A549 (cell line): Measurements from ENCODE around the gene PIH1D1. TPM values are rescaled to one million over a fixed set of nuclear protein-coding genes. Genes with fewer than 3 reads are reported as not detected.

Experiments
- ATAC-seq, 2 experiments: fragments of 200-7000 bp in 1 of 2; fragments of >200 bp in 1 of 2; cut with Nextera tagmentation in 1 of 2; cut with Tn5 transposase in 1 of 2; 3 replicates each; pipeline versions ENCODE4 v1.8.0 to v1.9.1; 2018 to 2020; ENCODE audit warnings: mild to moderate bottlenecking in 1 of 2, moderate library complexity in 1 of 2
- CTCF ChIA-PET: fragments of 300-600 bp; sonication (Branson Sonifier 250); formaldehyde crosslinking; extraction: SDS; loops from one replicate; lab custom pipeline; 2021; ENCODE audit warnings: antibody characterized with exemption, inconsistent platforms; lab: Yijun Ruan, JAX
- POLR2A ChIA-PET: fragments of 350-600 bp; formaldehyde crosslinking; extraction: SDS; loops from one replicate; lab custom pipeline; 2021; ENCODE audit warnings: antibody characterized with exemption, inconsistent platforms; lab: Yijun Ruan, JAX
- DNase-seq, 2 experiments: peaks; one replicate each; pipeline versions ENCODE4 v3.0.0 to v3.0.0-alpha.2; 2011 to 2016; ENCODE audit warnings: low read depth in 1 of 2, low spot score in 1 of 2
- FAIRE-seq: peaks from 2 replicates; lab custom pipeline; 2011; peaks lifted over from hg19 to GRCh38; lab: Jason Lieb, UNC
- H3K27ac ChIP-seq, 2 experiments: fragments of >200 bp; sonication (Bioruptor Twin); formaldehyde crosslinking; 3 replicates each; pipeline ENCODE4 v1.5.1; 2016 to 2017
- H3K4me1 ChIP-seq: fragments of >200 bp; sonication (Bioruptor Twin); formaldehyde crosslinking; 3 replicates; pipeline ENCODE4 v1.6.1; 2016
- H3K4me2 ChIP-seq: fragments of >200 bp; sonication (Bioruptor Twin); formaldehyde crosslinking; 3 replicates; pipeline ENCODE4 v1.6.1; 2016
- H3K4me3 ChIP-seq: fragments of >200 bp; sonication (Bioruptor Twin); formaldehyde crosslinking; 3 replicates; pipeline ENCODE4 v1.5.1; 2016
- H3K9me3 ChIP-seq: fragments of >200 bp; sonication (Bioruptor Twin); formaldehyde crosslinking; 3 replicates; pipeline ENCODE4 v1.6.1; 2016
- BHLHE40 ChIP-seq: IDR thresholded peaks from 2 replicates; pipeline ENCODE4 v1.6.1; 2012; ENCODE audit warnings: low read depth, low read length, inconsistent platforms
- CBX2 ChIP-seq: fragments of 200-600 bp; sonication (generic); IDR thresholded peaks from 2 replicates; pipeline ENCODE4 v1.6.1; 2016; ENCODE audit warnings: low read depth, mild to moderate bottlenecking, borderline replicate concordance
- CBX8 ChIP-seq: fragments of 200-600 bp; sonication (generic); IDR thresholded peaks from 2 replicates; pipeline ENCODE4 v1.6.1; 2016
- CEBPB ChIP-seq, 2 experiments: fragments of >200 bp in 1 of 2; sonication (Bioruptor Twin) in 1 of 2; formaldehyde crosslinking in 1 of 2; IDR thresholded peaks; 2 replicates each; pipeline ENCODE4 v1.6.1; 2012 to 2016
- CHD2 ChIP-seq: fragments of 150-350 bp; IDR thresholded peaks from 2 replicates; pipeline ENCODE4 v1.6.1; 2014; ENCODE audit warnings: low read length; ENCODE audit not compliant: partially characterized antibody
- EHF ChIP-seq: fragments of 250-450 bp; sonication (Bioruptor Pico); IDR thresholded peaks from 2 replicates; pipeline ENCODE4 v1.5.0; 2020; ENCODE audit warnings: mild to moderate bottlenecking
- EHMT2 ChIP-seq: fragments of 200-600 bp; sonication (generic); IDR thresholded peaks from 2 replicates; pipeline ENCODE4 v1.6.1; 2016; ENCODE audit warnings: antibody characterized with exemption, low read depth, mild to moderate bottlenecking, moderate library complexity
- ESRRA ChIP-seq: fragments of 150-350 bp; IDR thresholded peaks from 2 replicates; pipeline ENCODE4 v1.6.1; 2014; ENCODE audit warnings: mild to moderate bottlenecking, low read length, borderline replicate concordance
- FOSL2 ChIP-seq, 2 experiments: fragments of 450-650 bp in 1 of 2; fragments of >200 bp in 1 of 2; sonication (Bioruptor Twin) in 1 of 2; formaldehyde crosslinking; IDR thresholded peaks; 2 replicates each; pipeline versions ENCODE4 v1.5.0 to v1.6.1; 2016 to 2020; ENCODE audit warnings: mild to moderate bottlenecking in 1 of 2, moderate library complexity in 1 of 2
- GATA3 ChIP-seq: IDR thresholded peaks from 2 replicates; pipeline ENCODE4 v1.6.1; 2012; ENCODE audit warnings: borderline replicate concordance
- JUNB ChIP-seq: fragments of >200 bp; sonication (Bioruptor Twin); formaldehyde crosslinking; IDR thresholded peaks from 2 replicates; pipeline ENCODE4 v1.6.1; 2016
- KDM5A ChIP-seq: fragments of 200-600 bp; sonication (generic); IDR thresholded peaks from 2 replicates; pipeline ENCODE4 v1.6.1; 2016; ENCODE audit warnings: antibody characterized with exemption, mild to moderate bottlenecking
- MYC ChIP-seq: IDR thresholded peaks from 2 replicates; pipeline ENCODE4 v1.6.1; 2012; ENCODE audit warnings: mild to moderate bottlenecking, inconsistent platforms, low read length, improper control_type of control experiment, borderline replicate concordance
- NFE2L2 ChIP-seq: fragments of 150-350 bp; conservative IDR thresholded peaks from 2 replicates; pipeline ENCODE4 v1.6.1; 2014; ENCODE audit warnings: low read length
- PHF8 ChIP-seq: fragments of 200-600 bp; sonication (generic); IDR thresholded peaks from 2 replicates; pipeline ENCODE4 v1.6.1; 2016; ENCODE audit warnings: low read depth, mild to moderate bottlenecking, antibody characterized with exemption, moderate library complexity, borderline replicate concordance
- RARB ChIP-seq: fragments of 250-450 bp; sonication (Bioruptor Pico); IDR thresholded peaks from 2 replicates; pipeline ENCODE4 v1.8.0; 2021; ENCODE audit warnings: mild to moderate bottlenecking, moderate library complexity
- SMC3 ChIP-seq: fragments of >200 bp; sonication (Bioruptor Twin); formaldehyde crosslinking; IDR thresholded peaks from 3 replicates; pipeline ENCODE4 v1.6.1; 2018; ENCODE audit warnings: inconsistent platforms
- SREBF2 ChIP-seq: fragments of 450-650 bp; IDR thresholded peaks from 2 replicates; pipeline ENCODE4 v1.6.1; 2014; ENCODE audit warnings: mild to moderate bottlenecking, moderate library complexity
- ZC3H11A ChIP-seq: fragments of 450-650 bp; IDR thresholded peaks from 2 replicates; pipeline ENCODE4 v1.6.1; 2014; ENCODE audit warnings: antibody characterized with exemption, mild to moderate bottlenecking
- ZNF302 ChIP-seq: fragments of 250-450 bp; sonication (Bioruptor Pico); IDR thresholded peaks from 2 replicates; pipeline ENCODE4 v1.9.0; 2021; ENCODE audit warnings: inconsistent platforms, mild to moderate bottlenecking, moderate library complexity
- ZSCAN20 ChIP-seq: fragments of 250-450 bp; sonication (Bioruptor Pico); IDR thresholded peaks from 2 replicates; pipeline ENCODE4 v1.8.0; 2022; ENCODE audit warnings: mild to moderate bottlenecking, moderate library complexity
- WGBS: methylation state at CpG from one replicate; pipeline ENCODE4 v1.1.6; 2017; ENCODE audit errors: missing lambda C conversion rate; 5-methylcytosine and 5-hydroxymethylcytosine counted together
- polyA plus RNA-seq, 4 experiments: library from polyadenylated mRNA; depleted of rRNA in 3 of 4; stranded (reverse); fragments of >200 nt; fragmentation: RNase III in 1 of 4; extraction: RNeasy Plus Mini Kit Qiagen cat#74134 plus additional on column Dnase treatment in 1 of 4; gene quantifications; 2 replicates in 3 of 4; 3 replicates in 1 of 4; pipeline ENCODE4 v1.2.3, GENCODE V29; 2011 to 2017
- TF ChIP-seq, protein P1 (sequence below): fragments of 250-450 bp; sonication (Bioruptor Pico); IDR thresholded peaks from 2 replicates; pipeline ENCODE4 v1.5.0; 2020; ENCODE audit warnings: low read depth, mild to moderate bottlenecking, moderate library complexity
- TF ChIP-seq, protein P2 (sequence below): IDR thresholded peaks from 2 replicates; pipeline ENCODE4 v1.6.1; 2012
- TF ChIP-seq, protein P3 (sequence below): fragments of 150-350 bp; IDR thresholded peaks from 2 replicates; pipeline ENCODE4 v1.6.1; 2014; ENCODE audit warnings: low read depth, mild to moderate bottlenecking, low read length
- TF ChIP-seq, protein P4 (sequence below): fragments of >200 bp; sonication (Bioruptor Twin); formaldehyde crosslinking; IDR thresholded peaks from 3 replicates; pipeline ENCODE4 v1.5.1; 2016
- TF ChIP-seq, protein P5 (sequence below): IDR thresholded peaks from 2 replicates; pipeline ENCODE4 v1.6.1; 2012; ENCODE audit warnings: low read depth, borderline replicate concordance
- TF ChIP-seq, protein P6 (sequence below): fragments of 250-450 bp; sonication (Bioruptor Pico); IDR thresholded peaks from 2 replicates; pipeline ENCODE4 v1.5.0; 2021; ENCODE audit warnings: mild to moderate bottlenecking, moderate library complexity, borderline replicate concordance

The PIH1D1 gene
- polyA plus RNA-seq, 2 of the 4 experiments (the other 2 are of a cell fraction) = 89.7 to 114 TPM

DNA sequence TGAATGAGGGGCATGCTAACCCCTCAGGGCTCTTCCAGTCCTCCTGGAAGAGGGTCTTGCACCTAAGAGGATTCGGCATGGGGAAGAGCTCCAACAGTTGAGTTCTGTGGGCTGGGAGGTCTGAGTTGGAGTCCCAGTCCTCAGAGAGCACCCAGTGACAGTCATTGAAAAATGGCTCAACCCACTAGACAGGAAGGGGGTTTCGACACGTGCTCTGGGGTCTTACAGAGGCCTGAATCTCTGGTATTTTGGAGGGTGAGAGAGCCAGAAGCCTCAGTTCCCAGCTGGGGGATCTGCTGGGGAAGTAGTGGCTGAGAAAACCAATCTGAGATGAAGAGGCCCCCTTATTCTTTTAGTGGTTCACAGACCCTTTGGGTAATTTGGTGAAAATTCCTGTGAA is 37.4 kb downstream of the PIH1D1 start:
- ChIA-PET POLR2A (no interaction called here), CTCF (interaction anchor here (0.6 to 6.8 kb wide), 6 partner anchors 11 to 130 kb away, joined by 3 to 58 read pairs (median 5); partner anchors contain the start of genes GFY and SLC17A7)
- WGBS = 55% methylated on average over 3 of the region's 3 CpGs
- TF ChIP-seq KDM5A = no peak
- no peak for TF ChIP-seq MYC
- no peak for TF ChIP-seq ZSCAN20 (CRISPR knock-in tag)
- TF ChIP-seq, protein P1, sequence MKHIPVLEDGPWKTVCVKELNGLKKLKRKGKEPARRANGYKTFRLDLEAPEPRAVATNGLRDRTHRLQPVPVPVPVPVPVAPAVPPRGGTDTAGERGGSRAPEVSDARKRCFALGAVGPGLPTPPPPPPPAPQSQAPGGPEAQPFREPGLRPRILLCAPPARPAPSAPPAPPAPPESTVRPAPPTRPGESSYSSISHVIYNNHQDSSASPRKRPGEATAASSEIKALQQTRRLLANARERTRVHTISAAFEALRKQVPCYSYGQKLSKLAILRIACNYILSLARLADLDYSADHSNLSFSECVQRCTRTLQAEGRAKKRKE (CRISPR knock-in tag) = no peak
- no peak overlapping the region for H3K4me2 ChIP-seq
- H3K4me1 ChIP-seq = no peaks in the 10 kb centered on the region
- H3K4me3 ChIP-seq = no peak overlapping the region
- no peak for FAIRE-seq
- ATAC-seq = no peak
- H3K27ac ChIP-seq = no peak overlapping the region
- no peak for DNase-seq
- no peaks in the 10 kb centered on the region for H3K9me3 ChIP-seq

DNA sequence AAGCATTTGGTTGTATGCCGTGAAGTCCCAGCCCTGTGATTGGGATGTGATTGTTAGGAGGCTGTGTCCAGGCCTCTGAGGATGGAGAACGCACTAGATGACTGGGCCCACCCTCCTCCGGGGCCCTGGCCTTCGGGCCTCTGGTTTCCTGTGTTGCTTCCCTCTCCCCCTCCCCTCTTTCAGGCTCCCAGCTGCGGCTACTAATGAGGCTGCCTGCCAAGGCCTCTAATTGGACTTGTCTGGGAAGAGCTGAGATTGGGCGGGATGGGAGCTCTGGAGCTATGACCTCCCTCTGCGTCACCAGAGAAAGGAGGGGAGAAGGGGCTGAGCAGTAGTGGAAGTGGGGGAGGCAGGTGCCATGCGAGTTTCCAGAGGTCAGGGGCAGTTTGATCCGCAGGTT is 38.3 kb downstream of the PIH1D1 start:
- DNase-seq (no peak), ATAC-seq (no peak), FAIRE-seq (no peak)
- Histone ChIP-seq H3K4me2 (no peak overlapping the region), H3K4me1 (no peaks in the 10 kb centered on the region), H3K4me3 (no peak overlapping the region), H3K9me3 (no peaks in the 10 kb centered on the region), H3K27ac (no peak overlapping the region)
- TF ChIP-seq RARB (CRISPR knock-in tag) = no peak
- TF ChIP-seq, protein P2, sequence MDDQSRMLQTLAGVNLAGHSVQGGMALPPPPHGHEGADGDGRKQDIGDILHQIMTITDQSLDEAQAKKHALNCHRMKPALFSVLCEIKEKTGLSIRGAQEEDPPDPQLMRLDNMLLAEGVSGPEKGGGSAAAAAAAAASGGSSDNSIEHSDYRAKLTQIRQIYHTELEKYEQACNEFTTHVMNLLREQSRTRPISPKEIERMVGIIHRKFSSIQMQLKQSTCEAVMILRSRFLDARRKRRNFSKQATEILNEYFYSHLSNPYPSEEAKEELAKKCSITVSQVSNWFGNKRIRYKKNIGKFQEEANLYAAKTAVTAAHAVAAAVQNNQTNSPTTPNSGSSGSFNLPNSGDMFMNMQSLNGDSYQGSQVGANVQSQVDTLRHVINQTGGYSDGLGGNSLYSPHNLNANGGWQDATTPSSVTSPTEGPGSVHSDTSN = no peak
- no peak for TF ChIP-seq GATA3
- no peak for TF ChIP-seq EHF (CRISPR knock-in tag)
- TF ChIP-seq, protein P3, sequence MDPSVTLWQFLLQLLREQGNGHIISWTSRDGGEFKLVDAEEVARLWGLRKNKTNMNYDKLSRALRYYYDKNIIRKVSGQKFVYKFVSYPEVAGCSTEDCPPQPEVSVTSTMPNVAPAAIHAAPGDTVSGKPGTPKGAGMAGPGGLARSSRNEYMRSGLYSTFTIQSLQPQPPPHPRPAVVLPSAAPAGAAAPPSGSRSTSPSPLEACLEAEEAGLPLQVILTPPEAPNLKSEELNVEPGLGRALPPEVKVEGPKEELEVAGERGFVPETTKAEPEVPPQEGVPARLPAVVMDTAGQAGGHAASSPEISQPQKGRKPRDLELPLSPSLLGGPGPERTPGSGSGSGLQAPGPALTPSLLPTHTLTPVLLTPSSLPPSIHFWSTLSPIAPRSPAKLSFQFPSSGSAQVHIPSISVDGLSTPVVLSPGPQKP = no peak
- TF ChIP-seq, protein P4, sequence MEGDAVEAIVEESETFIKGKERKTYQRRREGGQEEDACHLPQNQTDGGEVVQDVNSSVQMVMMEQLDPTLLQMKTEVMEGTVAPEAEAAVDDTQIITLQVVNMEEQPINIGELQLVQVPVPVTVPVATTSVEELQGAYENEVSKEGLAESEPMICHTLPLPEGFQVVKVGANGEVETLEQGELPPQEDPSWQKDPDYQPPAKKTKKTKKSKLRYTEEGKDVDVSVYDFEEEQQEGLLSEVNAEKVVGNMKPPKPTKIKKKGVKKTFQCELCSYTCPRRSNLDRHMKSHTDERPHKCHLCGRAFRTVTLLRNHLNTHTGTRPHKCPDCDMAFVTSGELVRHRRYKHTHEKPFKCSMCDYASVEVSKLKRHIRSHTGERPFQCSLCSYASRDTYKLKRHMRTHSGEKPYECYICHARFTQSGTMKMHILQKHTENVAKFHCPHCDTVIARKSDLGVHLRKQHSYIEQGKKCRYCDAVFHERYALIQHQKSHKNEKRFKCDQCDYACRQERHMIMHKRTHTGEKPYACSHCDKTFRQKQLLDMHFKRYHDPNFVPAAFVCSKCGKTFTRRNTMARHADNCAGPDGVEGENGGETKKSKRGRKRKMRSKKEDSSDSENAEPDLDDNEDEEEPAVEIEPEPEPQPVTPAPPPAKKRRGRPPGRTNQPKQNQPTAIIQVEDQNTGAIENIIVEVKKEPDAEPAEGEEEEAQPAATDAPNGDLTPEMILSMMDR = no peak
- ChIA-PET CTCF (interaction anchor here (0.6 to 6.8 kb wide), 8 partner anchors 9 to 347 kb away, joined by 3 to 58 read pairs (median 6); partner anchors contain the start of genes GFY and SLC17A7), POLR2A (no interaction called here)
- 75% methylated on average over 9 of the region's 9 CpGs for WGBS

DNA sequence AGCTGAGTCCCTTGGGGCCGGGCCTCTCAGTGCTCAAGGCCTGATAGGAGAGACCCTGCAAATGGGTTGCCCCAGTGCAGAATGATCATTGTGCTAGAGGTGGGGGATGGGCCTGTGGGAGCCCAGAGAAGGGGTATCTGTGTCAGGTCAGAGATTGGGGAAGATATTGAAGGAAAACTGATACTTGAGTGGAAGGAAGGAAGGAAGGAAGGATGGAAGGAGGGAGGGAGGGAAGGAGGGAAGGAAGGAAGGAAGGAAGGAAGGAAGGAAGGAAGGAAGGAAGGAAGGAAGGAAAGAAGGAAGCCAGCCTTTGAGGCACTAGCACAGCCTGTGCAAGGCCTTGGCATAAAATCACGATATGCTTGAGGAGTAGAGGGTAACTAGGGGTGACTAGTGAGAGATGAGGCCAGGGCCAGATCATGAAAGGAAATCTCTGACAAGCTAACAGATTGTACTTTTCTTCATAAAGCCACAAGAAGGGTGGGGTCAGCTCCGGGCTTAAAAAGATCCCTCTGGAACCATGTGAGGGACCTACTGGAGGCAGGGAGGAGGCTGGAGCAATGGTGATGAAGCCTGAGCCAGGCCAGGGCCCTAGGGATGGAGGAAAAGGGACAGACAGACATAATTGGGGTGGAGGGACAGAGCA is 39.8 kb downstream of the PIH1D1 start:
- POLR2A ChIA-PET = interaction anchor here (1.3 to 1.4 kb wide), 2 partner anchors 10 to 42 kb away, joined by 3 to 4 read pairs; no protein-coding TSS in a partner anchor
- no peak for TF ChIP-seq SMC3
- TF ChIP-seq FOSL2 (IDR thresholded peaks at IDR 0.05) = no peak
- no peak for TF ChIP-seq FOSL2 (CRISPR knock-in tag; IDR thresholded peaks at IDR 0.05)
- TF ChIP-seq, protein P5, sequence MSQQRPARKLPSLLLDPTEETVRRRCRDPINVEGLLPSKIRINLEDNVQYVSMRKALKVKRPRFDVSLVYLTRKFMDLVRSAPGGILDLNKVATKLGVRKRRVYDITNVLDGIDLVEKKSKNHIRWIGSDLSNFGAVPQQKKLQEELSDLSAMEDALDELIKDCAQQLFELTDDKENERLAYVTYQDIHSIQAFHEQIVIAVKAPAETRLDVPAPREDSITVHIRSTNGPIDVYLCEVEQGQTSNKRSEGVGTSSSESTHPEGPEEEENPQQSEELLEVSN = no peak
- no peak for TF ChIP-seq BHLHE40
- TF ChIP-seq PHF8 = no peak
- no peak for TF ChIP-seq EHMT2
- TF ChIP-seq CHD2 = no peak
- TF ChIP-seq, protein P6, sequence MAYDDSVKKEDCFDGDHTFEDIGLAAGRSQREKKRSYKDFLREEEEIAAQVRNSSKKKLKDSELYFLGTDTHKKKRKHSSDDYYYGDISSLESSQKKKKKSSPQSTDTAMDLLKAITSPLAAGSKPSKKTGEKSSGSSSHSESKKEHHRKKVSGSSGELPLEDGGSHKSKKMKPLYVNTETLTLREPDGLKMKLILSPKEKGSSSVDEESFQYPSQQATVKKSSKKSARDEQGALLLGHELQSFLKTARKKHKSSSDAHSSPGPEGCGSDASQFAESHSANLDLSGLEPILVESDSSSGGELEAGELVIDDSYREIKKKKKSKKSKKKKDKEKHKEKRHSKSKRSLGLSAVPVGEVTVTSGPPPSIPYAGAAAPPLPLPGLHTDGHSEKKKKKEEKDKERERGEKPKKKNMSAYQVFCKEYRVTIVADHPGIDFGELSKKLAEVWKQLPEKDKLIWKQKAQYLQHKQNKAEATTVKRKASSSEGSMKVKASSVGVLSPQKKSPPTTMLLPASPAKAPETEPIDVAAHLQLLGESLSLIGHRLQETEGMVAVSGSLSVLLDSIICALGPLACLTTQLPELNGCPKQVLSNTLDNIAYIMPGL (CRISPR knock-in tag) = no peak
- no peak for TF ChIP-seq CEBPB (IDR thresholded peaks at IDR 0.05)
- no peak for TF ChIP-seq CBX8
- TF ChIP-seq ZNF302 = no peak
- no peak for TF ChIP-seq JUNB
- TF ChIP-seq ESRRA = no peak
- TF ChIP-seq NFE2L2 = no peak
- no peak for TF ChIP-seq SREBF2
- no peak for TF ChIP-seq ZC3H11A
- TF ChIP-seq CBX2 = no peak

More for the DNA sequence above, 39.8 kb downstream of the PIH1D1 start:
- no peak overlapping the region for H3K4me3 ChIP-seq
- no peak for FAIRE-seq
- no peaks in the 10 kb centered on the region for H3K9me3 ChIP-seq
- no peak overlapping the region for H3K27ac ChIP-seq
- CTCF ChIA-PET = interaction anchor here (0.6 to 6.8 kb wide), 9 partner anchors 8 to 393 kb away, joined by 3 to 58 read pairs (median 3); partner anchors contain the start of gene GFY
- 49% methylated on average over 3 of the region's 3 CpGs for WGBS
- H3K4me1 ChIP-seq = no peaks in the 10 kb centered on the region
- no peak for DNase-seq
- no peak for ATAC-seq
- H3K4me2 ChIP-seq = no peak overlapping the region
